ENCODE measurements around the gene BARX2. TPM values are rescaled to one million over a fixed set of nuclear protein-coding genes. Genes with fewer than 3 reads are reported as not detected.

Gene BARX2
- total RNA-seq, 4 donors from 2014 or later = 0.83 TPM; not detected in 3

GRCh38 chr11:129417458-129417857 lies 41.8 kb downstream of the BARX2 start:
- no peaks in the 10 kb centered on the region for H3K4me1 ChIP-seq
- H3K27me3 ChIP-seq = no peaks in the 10 kb centered on the region
- no peak for TF ChIP-seq CTCF (IDR thresholded peaks at IDR 0.05)
- no peak for TF ChIP-seq POLR2A (IDR thresholded peaks at IDR 0.05)
- DNase-seq = no peak
- no peaks in the 10 kb centered on the region for H3K36me3 ChIP-seq
- H3K9me3 ChIP-seq = no peaks in the 10 kb centered on the region
- intact Hi-C loops (cut with DNase I; ENCODE audit: low total_unique reads) = no loop called here
- H3K4me3 ChIP-seq = no peak overlapping the region
- no peak overlapping the region for H3K27ac ChIP-seq

- no peak overlapping the region for H3K27ac ChIP-seq
- TF ChIP-seq CTCF (IDR thresholded peaks at IDR 0.05) (no peak), POLR2A (IDR thresholded peaks at IDR 0.05) (no peak)
- H3K9me3 ChIP-seq = no peaks in the 10 kb centered on the region
- no peak for DNase-seq
- H3K36me3 ChIP-seq = no peaks in the 10 kb centered on the region
- intact Hi-C loops (cut with DNase I; ENCODE audit: low total_unique reads) = no loop called here
- no peaks in the 10 kb centered on the region for H3K27me3 ChIP-seq
- no peaks in the 10 kb centered on the region for H3K4me1 ChIP-seq
- no peak overlapping the region for H3K4me3 ChIP-seq
These were observed 42.4 kb downstream of the BARX2 start for GRCh38 chr11:129418039-129418438.

GRCh38 chr11:129419386-129419785 lies 43.7 kb downstream of the BARX2 start:
- H3K27ac ChIP-seq = no peak overlapping the region
- TF ChIP-seq POLR2A (IDR thresholded peaks at IDR 0.05) = no peak
- no peak for TF ChIP-seq CTCF (IDR thresholded peaks at IDR 0.05)
- H3K4me1 ChIP-seq = no peaks in the 10 kb centered on the region
- H3K9me3 ChIP-seq = no peaks in the 10 kb centered on the region
- intact Hi-C loops (cut with DNase I; ENCODE audit: low total_unique reads) = no loop called here
- no peaks in the 10 kb centered on the region for H3K36me3 ChIP-seq
- no peak overlapping the region for H3K4me3 ChIP-seq
- no peak for DNase-seq
- no peaks in the 10 kb centered on the region for H3K27me3 ChIP-seq

- no peak for TF ChIP-seq CTCF (IDR thresholded peaks at IDR 0.05)
- no peak for TF ChIP-seq POLR2A (IDR thresholded peaks at IDR 0.05)
These were observed 47.8 kb downstream of the BARX2 start for GRCh38 chr11:129423426-129423825.

GRCh38 chr11:129425214-129425613 lies 49.6 kb downstream of the BARX2 start:
- no peak for DNase-seq
- Histone ChIP-seq H3K4me3 (no peak overlapping the region), H3K27ac (no peak overlapping the region), H3K4me1 (no peaks in the 10 kb centered on the region), H3K27me3 (no peaks in the 10 kb centered on the region), H3K36me3 (no peaks in the 10 kb centered on the region), H3K9me3 (no peaks in the 10 kb centered on the region)
- intact Hi-C loops (cut with DNase I; ENCODE audit: low total_unique reads) = no loop called here
- TF ChIP-seq POLR2A (IDR thresholded peaks at IDR 0.05) (no peak), CTCF (IDR thresholded peaks at IDR 0.05) (no peak)

More at GRCh38 chr11:129423426-129423825, 47.8 kb downstream of the BARX2 start:
- H3K9me3 ChIP-seq = no peaks in the 10 kb centered on the region
- no peak overlapping the region for H3K27ac ChIP-seq
- H3K4me3 ChIP-seq = no peak overlapping the region
- intact Hi-C loops (cut with DNase I; ENCODE audit: low total_unique reads) = no loop called here
- H3K27me3 ChIP-seq = no peaks in the 10 kb centered on the region
- H3K4me1 ChIP-seq = no peaks in the 10 kb centered on the region
- DNase-seq = no peak
- no peaks in the 10 kb centered on the region for H3K36me3 ChIP-seq

All from uterus (tissue), 4 donors.